Fibroblast of pulmonary artery (primary cell): ENCODE results near the gene RAB3C.

Experiments used
- DNase-seq: peaks from one replicate; pipeline ENCODE4 v3.0.0-alpha.2; 2010; ENCODE audit warnings: low read depth
- H3K4me3 ChIP-seq: replicated peaks from 2 replicates; pipeline ENCODE4 v1.5.1; 2011; ENCODE audit warnings: low read depth, mild to moderate bottlenecking, control low read depth, low read length, moderate library complexity
- CTCF ChIP-seq: IDR thresholded peaks from 2 replicates; pipeline ENCODE4 v1.5.1; 2011; ENCODE audit warnings: mild to moderate bottlenecking, control low read depth, low read length, inconsistent platforms; ENCODE audit errors: missing control alignments

The RAB3C gene

DNA sequence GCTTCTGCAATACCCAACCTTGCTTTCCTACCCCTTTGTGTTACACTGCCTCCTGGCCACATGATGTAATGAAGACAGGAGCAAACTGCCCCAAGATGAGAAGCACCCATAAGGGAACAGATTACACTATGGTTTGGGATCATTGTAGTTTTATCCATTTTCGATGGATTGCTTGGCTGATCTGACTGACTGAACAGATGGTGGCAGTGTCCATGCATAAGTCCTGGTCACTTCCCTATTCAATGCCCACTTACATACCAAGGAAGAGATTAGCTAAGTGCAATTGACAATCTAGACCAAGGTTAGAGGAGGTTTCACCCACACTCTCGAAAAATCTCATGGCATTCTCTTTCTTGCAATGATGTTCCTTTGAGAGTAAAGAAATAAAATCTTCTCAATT lies 319.9 kb downstream of the RAB3C start:
- no peak overlapping the region for H3K4me3 ChIP-seq
- DNase-seq, result no peak
- TF ChIP-seq CTCF, result no peak

- no peak for TF ChIP-seq CTCF
- H3K4me3 ChIP-seq, result no peak overlapping the region
- DNase-seq, result no peak
Observed at GRCh38 chr5:58904737-58905136, 321.9 kb downstream of the RAB3C start.

DNA sequence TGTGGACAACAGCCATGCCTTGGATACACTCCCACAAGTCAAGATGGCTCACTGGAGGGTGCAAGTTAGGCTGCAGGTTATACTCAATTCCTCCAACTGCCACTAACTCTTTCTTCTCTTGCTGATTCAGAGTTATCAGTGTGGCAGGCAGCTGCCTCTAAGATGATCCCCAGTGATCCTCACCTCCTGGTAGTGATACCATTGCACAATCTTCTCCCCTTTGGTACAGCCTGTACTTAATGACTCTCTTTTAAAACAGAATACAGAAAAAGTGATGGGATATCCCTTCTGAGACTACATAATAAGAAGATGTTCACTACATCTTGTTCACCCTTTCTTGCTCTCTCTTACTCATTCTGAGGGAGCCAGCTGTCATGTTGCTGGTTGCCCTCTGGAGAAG lies 323.1 kb downstream of the RAB3C start:
- H3K4me3 ChIP-seq, result no peak overlapping the region
- TF ChIP-seq CTCF, result no peak
- no peak for DNase-seq
